Right renal pelvis (tissue), 4 donors: ENCODE results near the gene SEC22C. TPM values are rescaled to one million over a fixed set of nuclear protein-coding genes. Genes with fewer than 3 reads are reported as not detected.
"Not testable (repeated sequence)": the region's sequence is repeated elsewhere in the genome, so short reads cannot be mapped to it uniquely, and the experiment has no call there.

Experiments
- DNase-seq, 4 donors: peaks; one replicate each; pipeline ENCODE4 v3.0.0-alpha.2; 2013; ENCODE audit warnings: low read depth in 4 of 4, low spot score in 3 of 4, missing footprints in 1 of 4
- polyA plus RNA-seq, 4 donors: library from polyadenylated mRNA; unstranded; fragments of 120-200 nt; gene quantifications; one replicate each; pipeline ENCODE4 v1.2.1, GENCODE V29; 2013; ENCODE audit not compliant: insufficient read length in 4 of 4

The SEC22C gene
- polyA plus RNA-seq, 4 donors: 42.8 to 48.2 (median 46.0) TPM

DNA sequence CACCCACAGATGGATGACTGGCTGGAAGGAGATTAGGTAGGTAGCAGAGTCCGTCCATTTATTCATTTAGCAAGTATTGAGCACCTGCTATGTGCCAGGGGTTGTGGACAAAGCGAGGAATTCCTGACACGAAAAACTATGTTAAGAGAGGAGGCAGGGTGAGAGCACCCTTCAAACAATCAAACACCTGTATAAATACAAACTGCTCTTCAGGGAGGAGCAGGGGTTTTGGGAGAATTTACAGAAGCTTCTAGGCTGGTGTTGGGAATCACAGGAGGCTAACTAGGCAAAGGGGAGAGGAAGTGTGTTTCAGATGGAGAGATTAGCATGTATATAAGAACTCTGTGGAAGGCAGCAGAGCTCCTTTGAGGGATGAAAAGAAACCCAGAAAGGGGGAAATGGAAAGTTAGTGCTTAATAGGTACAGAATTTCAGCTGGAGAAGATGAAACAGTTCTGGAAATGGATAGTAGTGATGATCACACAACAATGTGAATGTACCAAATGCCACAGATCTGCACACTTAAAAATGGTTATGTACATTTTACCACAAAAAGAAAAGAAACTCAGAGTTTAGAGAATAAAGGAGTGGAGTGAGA, 805 bp upstream of the SEC22C start:
- DNase-seq: no peak

DNA sequence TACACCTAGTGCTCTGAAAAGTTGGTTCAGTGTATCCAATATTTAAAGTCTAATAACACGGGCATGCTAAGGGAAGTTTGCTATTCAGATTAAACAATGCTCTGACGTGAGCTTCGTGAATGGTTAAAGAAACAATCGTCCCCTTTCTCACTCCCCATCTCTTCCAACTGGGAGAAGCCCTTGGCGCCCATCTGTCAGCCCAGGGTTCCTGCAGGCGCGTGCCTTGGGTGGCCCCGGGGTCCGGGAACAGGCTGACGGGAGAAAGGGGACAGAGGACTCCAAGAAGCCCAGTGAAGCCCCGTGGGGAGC, 413 bp downstream of the SEC22C start:
- DNase-seq: no peak

GRCh38 chr3:42579346-42579745, 2.4 kb downstream of the SEC22C start:
- DNase-seq: not testable (repeated sequence)

- DNase-seq: no peak
Observed at GRCh38 chr3:42578054-42578453, 3.7 kb downstream of the SEC22C start.

DNA sequence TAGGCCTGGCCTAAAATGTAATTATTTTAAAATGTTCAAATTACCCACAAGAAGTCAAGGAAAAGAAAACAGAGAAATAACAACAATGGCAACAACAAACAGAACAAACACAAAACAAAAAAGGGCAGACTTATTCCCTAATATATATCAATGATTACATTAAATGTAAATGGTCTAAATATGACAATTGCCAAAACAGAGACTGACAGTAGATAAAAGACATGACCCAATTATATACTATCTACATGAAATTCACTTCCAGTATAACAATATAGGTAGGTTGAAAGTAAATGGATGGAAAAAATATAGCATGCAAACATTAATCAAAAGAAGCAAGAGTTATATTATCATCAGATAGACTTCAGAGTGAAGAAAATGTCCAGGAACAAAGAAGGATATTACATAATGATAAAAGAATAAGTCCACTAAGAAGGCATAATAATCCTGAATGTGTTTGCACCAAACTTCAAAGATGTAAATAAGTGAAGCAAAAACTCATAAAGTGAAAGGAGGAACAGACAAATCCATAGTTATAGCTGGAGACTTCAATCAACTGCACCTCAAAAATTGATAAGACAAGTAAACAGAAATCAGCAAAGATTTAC, 6.5 kb downstream of the SEC22C start:
- DNase-seq: no peak

DNA sequence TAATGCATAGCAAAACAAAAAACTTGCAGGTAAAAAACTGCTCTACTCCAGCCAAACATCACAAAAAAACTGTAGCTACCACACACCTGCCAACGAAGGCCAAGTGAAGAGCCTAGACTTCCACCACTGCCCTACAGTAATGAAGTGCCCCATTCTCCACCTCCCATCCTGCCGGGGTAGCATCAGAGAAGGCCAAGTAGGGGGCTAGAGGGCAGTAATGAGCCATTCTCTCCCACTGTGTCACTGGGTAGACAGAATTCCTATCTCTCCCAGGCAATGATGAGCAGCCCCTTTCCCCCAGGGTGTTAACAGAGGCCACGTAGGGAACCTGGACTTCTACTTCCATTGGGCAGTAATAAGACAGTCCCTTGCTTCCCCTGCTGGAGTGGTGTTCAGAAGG, 9.5 kb downstream of the SEC22C start:
- DNase-seq: no peak

- no peak for DNase-seq
Observed at GRCh38 chr3:42569593-42570142, 12.1 kb downstream of the SEC22C start.

DNA sequence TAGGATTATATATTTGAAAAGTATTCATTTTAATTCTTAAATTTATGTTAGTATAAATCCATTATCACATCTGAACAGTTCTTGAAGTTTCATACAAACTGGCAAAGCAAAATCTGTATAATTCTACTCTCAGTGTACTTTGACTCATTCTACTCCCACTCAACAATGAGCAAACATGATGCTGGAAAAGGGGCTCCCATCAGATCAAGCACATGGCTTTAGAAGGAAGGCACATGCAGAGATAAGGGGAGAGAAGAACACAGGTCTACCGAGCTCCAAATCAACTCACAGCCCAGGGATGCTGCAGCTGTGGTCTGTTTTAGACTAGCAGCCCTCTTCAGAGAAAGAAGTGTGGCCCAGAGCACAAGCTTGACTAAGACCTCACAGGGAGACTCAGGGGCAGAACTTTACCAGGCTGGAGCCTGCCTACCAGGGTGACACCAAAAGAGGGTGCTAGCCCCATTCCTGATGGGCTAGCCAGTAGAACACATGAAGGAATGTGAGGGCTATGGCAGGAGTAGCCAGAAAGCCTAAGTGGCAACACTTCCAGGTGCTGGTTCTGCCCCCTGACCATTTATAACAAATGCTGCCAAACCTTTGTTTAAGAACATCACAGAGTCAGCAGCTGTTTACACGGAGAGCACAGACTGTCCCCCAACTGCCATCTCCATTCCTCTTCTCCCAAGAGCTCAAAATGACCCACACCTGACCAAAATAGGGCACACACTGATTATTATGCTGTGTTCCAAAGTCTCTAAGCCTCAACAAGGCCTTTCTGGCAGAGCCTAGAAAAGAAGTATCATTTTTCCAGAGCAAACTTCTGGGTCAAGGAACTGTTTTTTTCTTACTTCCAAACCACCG, 19.5 kb downstream of the SEC22C start:
- no peak for DNase-seq

GRCh38 chr3:42557854-42558253, 23.9 kb downstream of the SEC22C start:
- no peak for DNase-seq

GRCh38 chr3:42556817-42557216, 24.9 kb downstream of the SEC22C start:
- not testable (repeated sequence) for DNase-seq

DNA sequence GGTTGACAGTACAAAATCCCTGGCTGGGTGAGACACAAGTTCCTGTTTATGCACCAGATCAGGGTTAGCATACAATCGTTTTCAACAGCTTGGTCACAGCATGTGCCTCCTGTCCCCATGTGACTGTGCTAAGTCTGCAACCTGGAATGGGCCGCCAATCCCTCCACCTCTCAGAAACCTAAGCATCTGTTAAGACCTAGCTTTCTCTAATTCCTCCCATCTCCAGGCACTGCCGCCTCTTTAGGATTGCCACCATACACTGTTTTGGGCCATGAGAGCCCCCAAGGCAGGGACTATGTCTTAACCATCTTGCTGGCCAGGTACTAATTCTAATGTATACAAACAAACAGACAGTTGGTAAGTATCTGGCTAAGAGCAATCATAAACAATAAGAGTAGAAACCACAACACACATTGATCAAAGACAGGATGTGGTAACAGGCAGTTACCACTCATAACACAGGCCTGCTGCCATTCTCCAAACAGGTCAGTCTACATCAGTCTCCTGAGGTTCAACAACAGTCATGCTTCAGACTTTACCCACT, 25.6 kb downstream of the SEC22C start:
- no peak for DNase-seq

DNA sequence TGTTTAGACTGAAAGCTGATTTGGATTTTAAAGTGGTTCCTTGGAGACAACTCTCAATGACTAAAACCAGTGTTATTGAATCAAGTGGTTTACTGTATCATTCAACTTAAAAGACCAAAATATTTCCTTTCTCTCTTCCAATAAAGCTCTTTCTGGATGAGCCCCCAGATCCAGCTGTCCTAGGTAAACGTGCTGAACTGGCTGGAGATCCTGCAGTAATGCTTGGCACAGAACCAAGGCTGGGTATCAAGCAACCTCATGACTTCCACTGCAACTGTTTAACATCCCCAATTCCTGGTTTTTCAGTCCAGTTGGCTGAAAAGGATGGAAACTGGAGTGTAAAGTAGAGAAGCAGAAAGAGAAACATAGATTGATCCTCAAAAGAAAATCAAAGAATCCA, 28.9 kb downstream of the SEC22C start:
- no peak for DNase-seq

DNA sequence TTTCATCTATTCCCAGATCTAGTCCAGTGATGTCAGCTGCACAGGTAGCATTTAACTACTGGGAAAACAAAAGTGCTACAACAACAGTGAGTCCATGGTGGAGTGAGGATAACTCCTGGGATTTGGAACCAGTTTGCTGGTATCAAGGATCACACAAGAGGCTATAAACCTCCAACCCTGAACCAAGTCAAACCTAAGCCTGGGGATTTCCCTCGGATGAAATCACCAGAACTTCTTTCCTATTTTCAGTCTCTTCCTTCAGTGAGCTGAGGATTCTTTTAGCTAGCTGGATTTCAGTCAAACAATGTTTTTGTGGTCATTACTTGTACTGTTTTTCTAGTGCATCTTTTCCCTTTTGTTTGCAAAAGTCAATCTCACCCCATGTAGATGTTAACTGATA, 31.5 kb downstream of the SEC22C start:
- no peak for DNase-seq

DNA sequence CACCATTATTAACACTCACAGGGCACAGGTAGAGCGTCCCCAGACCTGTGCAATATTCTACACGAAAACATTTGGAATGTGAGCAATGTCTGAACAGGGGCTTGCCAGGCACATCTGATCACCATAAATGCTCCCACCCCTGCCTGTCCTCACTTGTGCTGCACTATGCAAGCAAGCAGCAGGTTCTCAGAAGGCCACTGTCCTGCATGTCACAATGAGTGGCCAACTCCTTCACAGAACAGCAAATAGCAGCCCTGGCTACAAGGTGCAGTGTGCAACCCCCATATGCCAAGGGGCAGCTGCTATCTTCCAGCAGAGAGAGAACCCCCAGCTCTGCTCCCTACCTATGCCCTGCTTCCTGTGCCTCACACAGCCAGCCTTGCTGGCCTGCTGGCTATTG, 32.6 kb downstream of the SEC22C start:
- no peak for DNase-seq

- DNase-seq: peak in 3 of 4 donors; percentile 22 to 31 (median 29)
Observed at GRCh38 chr3:42547401-42547945, 34.3 kb downstream of the SEC22C start.

GRCh38 chr3:42546691-42547213, 35.0 kb downstream of the SEC22C start:
- no peak for DNase-seq

DNA sequence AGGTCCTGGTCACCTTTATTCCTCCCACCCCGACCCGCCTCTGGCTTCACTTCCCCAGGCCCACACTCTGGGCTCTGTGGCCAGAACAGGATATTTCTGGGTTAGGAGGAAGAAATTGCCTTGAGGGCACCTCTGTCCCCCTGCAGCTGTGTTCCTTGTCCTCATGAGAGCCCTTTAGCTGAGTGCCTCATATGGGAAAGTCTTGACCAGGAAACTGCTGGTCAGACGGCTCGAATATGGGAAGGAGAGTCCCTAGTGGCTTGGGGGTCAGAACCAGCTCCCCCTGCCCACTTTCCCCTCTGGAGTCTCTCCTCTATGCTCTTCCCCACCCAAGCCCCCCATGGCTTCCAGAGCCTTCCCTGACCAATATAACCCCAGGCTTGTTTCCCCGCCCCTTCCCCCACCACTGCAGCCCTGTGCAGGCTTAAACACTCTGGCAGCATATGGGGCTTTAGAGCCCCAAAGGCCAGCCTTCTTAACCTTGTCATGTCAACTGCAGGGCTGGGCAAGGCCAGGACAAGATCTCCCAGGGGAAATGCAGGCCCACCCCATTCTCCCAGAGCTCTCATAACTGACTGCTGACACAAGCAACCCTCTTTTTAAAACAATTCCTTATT, 36.4 kb downstream of the SEC22C start:
- DNase-seq: no peak

GRCh38 chr3:42544492-42545283, 37.1 kb downstream of the SEC22C start:
- no peak for DNase-seq

DNA sequence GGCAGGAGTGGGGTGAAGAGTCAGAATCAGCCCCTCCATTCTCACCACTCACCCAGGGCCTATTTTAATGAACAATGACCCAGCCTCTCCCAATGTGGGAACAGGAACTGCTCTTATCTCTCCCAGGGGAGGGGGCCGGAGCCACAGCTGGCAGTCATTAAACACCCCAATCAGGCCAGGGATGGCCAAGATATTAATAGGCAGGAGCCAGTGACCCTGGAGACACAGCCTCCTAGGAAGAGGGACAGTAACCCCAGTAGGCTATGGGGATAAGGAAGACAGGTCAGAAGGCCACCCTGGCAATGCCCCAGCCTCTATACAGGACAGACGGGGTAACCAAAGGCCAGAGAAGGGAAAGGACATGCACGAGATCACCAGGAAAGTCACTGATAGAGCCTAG, 40.7 kb downstream of the SEC22C start:
- no peak for DNase-seq
